IMR-90 (cell line): Measurements from ENCODE around the gene MSH3. TPM values are rescaled to one million over a fixed set of nuclear protein-coding genes. Genes with fewer than 3 reads are reported as not detected.

Experiments used
- ATAC-seq: fragments of 200-7000 bp; cut with Tn5 transposase; 2 replicates; pipeline ENCODE4 v1.9.1; 2020; ENCODE audit warnings: low read depth, mild to moderate bottlenecking, moderate library complexity
- BruUV-seq: library from RNA; stranded (reverse); fragments of 400-500 nt; replicated peaks from 2 replicates; lab custom pipeline; 2021; lab: Mats Ljungman, UMichigan
- CTCF ChIA-PET: fragments of 300-600 bp; formaldehyde crosslinking; extraction: SDS; loops from one replicate; lab custom pipeline; 2021; ENCODE audit warnings: antibody characterized with exemption; lab: Yijun Ruan, JAX
- POLR2A ChIA-PET: fragments of 300-600 bp; sonication (Branson Sonifier 250); formaldehyde crosslinking; loops from one replicate; lab custom pipeline; 2022; ENCODE audit warnings: antibody characterized with exemption; ENCODE audit not compliant: unreplicated experiment; lab: Charles Lee
- DNase-seq: peaks from one replicate; pipeline ENCODE4 v3.0.0; 2013
- H2AFZ ChIP-seq: replicated peaks from 2 replicates; pipeline ENCODE3; 2013; ENCODE audit warnings: low read length, mild to moderate bottlenecking; ENCODE audit not compliant: poor library complexity
- H2AK5ac ChIP-seq: 2 replicates; pipeline ENCODE4 v1.6.1; 2013; ENCODE audit warnings: low read depth, low read length, inconsistent platforms
- H2AK9ac ChIP-seq: replicated peaks from 2 replicates; pipeline ENCODE3; 2013; ENCODE audit warnings: mild to moderate bottlenecking, low read depth, low read length, moderate library complexity; ENCODE audit not compliant: poor library complexity
- H2BK120ac ChIP-seq: 2 replicates; pipeline ENCODE4 v1.6.1; 2013; ENCODE audit warnings: low read depth, low read length, inconsistent platforms
- H2BK15ac ChIP-seq: 3 replicates; pipeline ENCODE4 v1.6.1; 2013; ENCODE audit warnings: low read depth, low read length, inconsistent platforms
- H2BK20ac ChIP-seq: 2 replicates; pipeline ENCODE4 v1.6.1; 2013; ENCODE audit warnings: low read depth, mild to moderate bottlenecking, inconsistent platforms, low read length, moderate library complexity
- H2BK5ac ChIP-seq: 2 replicates; pipeline ENCODE4 v1.6.1; 2013; ENCODE audit warnings: mild to moderate bottlenecking, low read depth, low read length, inconsistent platforms; ENCODE audit not compliant: poor library complexity, severe bottlenecking
- H3K14ac ChIP-seq: replicated peaks from 2 replicates; pipeline ENCODE4 v1.6.1; 2013; ENCODE audit warnings: low read depth, low read length, inconsistent platforms
- H3K18ac ChIP-seq: 2 replicates; pipeline ENCODE4 v1.6.1; 2013; ENCODE audit warnings: low read depth, low read length, control low read depth
- H3K23ac ChIP-seq: 2 replicates; pipeline ENCODE4 v1.6.1; 2013; ENCODE audit warnings: low read depth, low read length, inconsistent platforms
- H3K27ac ChIP-seq: 2 replicates; pipeline ENCODE4 v1.5.1; 2013; ENCODE audit warnings: mild to moderate bottlenecking, control low read depth, low read length; ENCODE audit not compliant: insufficient read depth
- H3K27me3 ChIP-seq: 2 replicates; pipeline ENCODE4 v1.6.1; 2013; ENCODE audit warnings: low read length; ENCODE audit not compliant: control insufficient read depth, insufficient read depth
- H3K36me3 ChIP-seq: 2 replicates; pipeline ENCODE4 v1.6.1; 2013; ENCODE audit warnings: low read length, mixed read lengths; ENCODE audit not compliant: control insufficient read depth, insufficient read depth
- H3K4ac ChIP-seq: 2 replicates; pipeline ENCODE4 v1.6.1; 2013; ENCODE audit warnings: low read depth, low read length, inconsistent platforms
- H3K4me1 ChIP-seq: 2 replicates; pipeline ENCODE4 v1.6.1; 2013; ENCODE audit warnings: low read length, mixed read lengths; ENCODE audit not compliant: control insufficient read depth, insufficient read depth
- H3K4me2 ChIP-seq: 2 replicates; pipeline ENCODE4 v1.6.1; 2013; ENCODE audit warnings: low read depth, mild to moderate bottlenecking, control low read depth, low read length, moderate library complexity
- H3K4me3 ChIP-seq: 2 replicates; pipeline ENCODE4 v1.5.1; 2013; ENCODE audit warnings: low read depth, mild to moderate bottlenecking, control low read depth, low read length, moderate library complexity; ENCODE audit not compliant: insufficient read depth
- H3K56ac ChIP-seq: 2 replicates; pipeline ENCODE4 v1.6.1; 2013; ENCODE audit warnings: low read length, inconsistent platforms; ENCODE audit not compliant: insufficient read depth; ENCODE audit errors: extremely low read depth
- H3K79me1 ChIP-seq, 2 experiments: 2 replicates each; pipeline ENCODE4 v1.6.1; 2013; ENCODE audit warnings: low read length in 2 of 2, inconsistent platforms in 1 of 2, low read depth in 1 of 2
- H3K9ac ChIP-seq: 2 replicates; pipeline ENCODE4 v1.6.1; 2013; ENCODE audit warnings: low read depth, low read length, control low read depth
- H3K9me1 ChIP-seq: 2 replicates; pipeline ENCODE4 v1.6.1; 2013; ENCODE audit warnings: low read length, inconsistent platforms; ENCODE audit not compliant: insufficient read depth
- H3K9me3 ChIP-seq: 2 replicates; pipeline ENCODE4 v1.6.1; 2013; ENCODE audit warnings: low read length; ENCODE audit not compliant: control insufficient read depth, insufficient read depth
- H4K20me1 ChIP-seq: 2 replicates; pipeline ENCODE4 v1.6.1; 2013; ENCODE audit warnings: low read length, inconsistent platforms; ENCODE audit not compliant: insufficient read depth
- H4K5ac ChIP-seq: 2 replicates; pipeline ENCODE4 v1.6.1; 2013; ENCODE audit warnings: mild to moderate bottlenecking, low read depth, low read length, control low read depth
- H4K8ac ChIP-seq, 2 experiments: 2 replicates each; pipeline ENCODE4 v1.6.1; 2013; ENCODE audit warnings: low read depth in 2 of 2, low read length in 2 of 2, control low read depth in 1 of 2, inconsistent platforms in 1 of 2
- H4K91ac ChIP-seq: 2 replicates; pipeline ENCODE4 v1.6.1; 2013; ENCODE audit warnings: low read depth, low read length, inconsistent platforms; ENCODE audit not compliant: insufficient read depth
- BHLHE40 ChIP-seq: fragments of 150-350 bp; IDR thresholded peaks from 2 replicates; pipeline ENCODE4 v1.6.1; 2016; ENCODE audit warnings: mild to moderate bottlenecking, low read depth, low read length
- CEBPB ChIP-seq: IDR thresholded peaks from 2 replicates; pipeline ENCODE4 v1.6.1; 2012; ENCODE audit warnings: low read depth, low read length, improper control_type of control experiment
- CHD1 ChIP-seq: IDR thresholded peaks from 2 replicates; pipeline ENCODE4 v1.6.1; 2012; ENCODE audit warnings: low read depth, low read length, improper control_type of control experiment
- FOS ChIP-seq: fragments of 150-350 bp; IDR thresholded peaks from 2 replicates; pipeline ENCODE4 v1.6.1; 2016; ENCODE audit warnings: low read depth, low read length
- MAFK ChIP-seq: IDR thresholded peaks from 2 replicates; pipeline ENCODE4 v1.6.1; 2012; ENCODE audit warnings: low read depth, low read length, improper control_type of control experiment
- MAZ ChIP-seq: IDR thresholded peaks from 2 replicates; pipeline ENCODE4 v1.6.1; 2012; ENCODE audit warnings: low read depth, mild to moderate bottlenecking, low read length, improper control_type of control experiment, moderate library complexity, borderline replicate concordance
- MXI1 ChIP-seq: IDR thresholded peaks from 2 replicates; pipeline ENCODE4 v1.6.1; 2012; ENCODE audit warnings: low read depth, mild to moderate bottlenecking, low read length, moderate library complexity, borderline replicate concordance
- NFE2L2 ChIP-seq: fragments of 150-350 bp; IDR thresholded peaks from 2 replicates; pipeline ENCODE4 v1.6.1; 2016; ENCODE audit warnings: low read depth, mild to moderate bottlenecking, low read length
- POLR2A ChIP-seq: IDR thresholded peaks from 2 replicates; pipeline ENCODE4 v1.6.1; 2012; ENCODE audit warnings: mild to moderate bottlenecking, low read depth, low read length
- RAD21 ChIP-seq: IDR thresholded peaks from 2 replicates; pipeline ENCODE4 v1.6.1; 2012; ENCODE audit warnings: low read length, improper control_type of control experiment
- RCOR1 ChIP-seq: IDR thresholded peaks from 2 replicates; pipeline ENCODE4 v1.6.1; 2012; ENCODE audit warnings: mild to moderate bottlenecking, low read length, improper control_type of control experiment; ENCODE audit not compliant: insufficient replicate concordance
- RFX5 ChIP-seq: IDR thresholded peaks from 2 replicates; pipeline ENCODE4 v1.8.0; 2012; ENCODE audit warnings: low read depth, mild to moderate bottlenecking, low read length, moderate library complexity
- SMC3 ChIP-seq: fragments of 150-350 bp; IDR thresholded peaks from 2 replicates; pipeline ENCODE4 v1.6.1; 2016; ENCODE audit warnings: low read depth, mild to moderate bottlenecking, antibody characterized with exemption, low read length, moderate library complexity
- WGBS, 2 experiments: methylation state at CpG; one replicate each; pipeline versions ENCODE4 v1.1.5 to v1.1.7; 2013; ENCODE audit warnings: missing lambda C conversion rate in 2 of 2; ENCODE audit not compliant: insufficient read length in 1 of 2; ENCODE audit errors: extremely low coverage in 2 of 2; 5-methylcytosine and 5-hydroxymethylcytosine counted together
- dilution Hi-C: fragments of 300-500 bp; cut with HindIII; formaldehyde crosslinking; loops from one replicate; pipeline ENCODE4 v1.14.3; 2018; ENCODE audit warnings: low sequenced_read_pairs; ENCODE audit not compliant: unreplicated experiment
- in situ Hi-C: fragments of 300-500 bp; cut with MboI; formaldehyde crosslinking; loops from 3 replicates; pipeline ENCODE4 v1.14.3; 2019; ENCODE audit warnings: low sequenced_read_pairs, inconsistent platforms, mixed read lengths
- intact Hi-C: fragments of 100-400 bp; cut with micrococcal nuclease; formaldehyde crosslinking; loops from 2 replicates; pipeline ENCODE4 v1.10.0; 2022
- polyA plus RNA-seq, 3 experiments: library from polyadenylated mRNA; depleted of rRNA; stranded (reverse); fragments of >200 nt; gene quantifications; 2 replicates each; pipeline ENCODE4 v1.2.3, GENCODE V29; 2012; ENCODE audit warnings: low replicate concordance in 1 of 3
- total RNA-seq: library from RNA; depleted of rRNA; stranded (reverse); fragments of >200 nt; gene quantifications from 2 replicates; pipeline ENCODE4 v1.2.3, GENCODE V29; 2012
- TF ChIP-seq, protein P1 (sequence below): fragments of 150-350 bp; IDR thresholded peaks from 2 replicates; pipeline ENCODE4 v1.6.1; 2016; ENCODE audit warnings: low read depth, mild to moderate bottlenecking, low read length, moderate library complexity, borderline replicate concordance
- TF ChIP-seq, protein P2 (sequence below): fragments of 150-350 bp; IDR thresholded peaks from 2 replicates; pipeline ENCODE4 v1.6.1; 2017; ENCODE audit warnings: mild to moderate bottlenecking, antibody characterized with exemption, low read length, low read depth
- TF ChIP-seq, protein P3 (sequence below): conservative IDR thresholded peaks from 2 replicates; pipeline ENCODE4 v1.5.1; 2012; ENCODE audit warnings: mild to moderate bottlenecking, low read depth, low read length, improper control_type of control experiment

MSH3 gene
- total and polyA plus RNA-seq, 2 of the 4 experiments (the other 2 are of a cell fraction): 4.6 to 13.3 TPM

DNA sequence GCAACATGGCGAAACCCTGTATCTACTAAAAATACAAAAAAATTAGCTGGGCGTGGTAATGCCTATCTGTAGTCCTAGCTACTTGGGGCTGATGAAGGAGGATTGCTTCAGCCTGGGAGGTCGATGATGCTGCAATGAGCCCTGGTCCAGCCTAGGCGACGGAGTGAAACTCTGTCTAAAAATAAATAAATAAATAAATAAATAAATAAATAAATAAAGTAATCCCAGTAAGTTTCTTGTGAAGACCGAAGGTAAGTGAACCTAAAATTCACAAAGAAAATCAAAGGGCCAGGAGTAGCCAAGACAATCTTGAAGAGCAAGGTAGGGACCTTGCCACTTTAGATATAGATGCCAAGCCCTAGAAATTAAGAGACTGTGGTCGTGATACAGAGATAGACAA, 68.5 kb downstream of the MSH3 start:
- Histone ChIP-seq H2BK5ac (no peak overlapping the region), H3K4me3 (no peak overlapping the region), H3K9ac (no peak overlapping the region), H2BK20ac (no peak overlapping the region), H3K9me1 (no peaks in the 10 kb centered on the region), H4K5ac (no peak overlapping the region), H3K23ac (no peak overlapping the region), H2AFZ (no peak overlapping the region), H3K56ac (no peak overlapping the region), H3K4me1 (no peaks in the 10 kb centered on the region), H4K8ac (no peak overlapping the region), H3K14ac (no peak overlapping the region), H3K27ac (no peak overlapping the region), H3K36me3 (peaks cover 8% of the 10 kb centered on the region; the same call in 1 of the 2 replicates), H3K4me2 (no peak overlapping the region), H4K91ac (no peak overlapping the region), H2BK15ac (no peak overlapping the region), H3K27me3 (no peaks in the 10 kb centered on the region), H3K18ac (no peak overlapping the region), H2AK9ac (no peak overlapping the region), H3K79me1 (peaks cover 0 to 3% of the 10 kb centered on the region in 2 experiments; a peak in 1 of 4 replicates), H3K9me3 (peaks cover 2% of the 10 kb centered on the region), H4K20me1 (no peaks in the 10 kb centered on the region), H3K4ac (no peak overlapping the region), H2BK120ac (no peak overlapping the region), H2AK5ac (no peak overlapping the region)
- CTCF ChIA-PET: no interaction called here
- BruUV-seq: no TSS peak
- in situ Hi-C loops (no loop called here), intact Hi-C loops (no loop called here), dilution Hi-C loops (no loop called here)
- TF ChIP-seq RCOR1: no peak
- no peak for TF ChIP-seq CHD1
- TF ChIP-seq, protein P1, sequence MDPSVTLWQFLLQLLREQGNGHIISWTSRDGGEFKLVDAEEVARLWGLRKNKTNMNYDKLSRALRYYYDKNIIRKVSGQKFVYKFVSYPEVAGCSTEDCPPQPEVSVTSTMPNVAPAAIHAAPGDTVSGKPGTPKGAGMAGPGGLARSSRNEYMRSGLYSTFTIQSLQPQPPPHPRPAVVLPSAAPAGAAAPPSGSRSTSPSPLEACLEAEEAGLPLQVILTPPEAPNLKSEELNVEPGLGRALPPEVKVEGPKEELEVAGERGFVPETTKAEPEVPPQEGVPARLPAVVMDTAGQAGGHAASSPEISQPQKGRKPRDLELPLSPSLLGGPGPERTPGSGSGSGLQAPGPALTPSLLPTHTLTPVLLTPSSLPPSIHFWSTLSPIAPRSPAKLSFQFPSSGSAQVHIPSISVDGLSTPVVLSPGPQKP: no peak
- no peak for TF ChIP-seq NFE2L2
- no peak for TF ChIP-seq MAZ
- TF ChIP-seq MXI1: no peak
- TF ChIP-seq FOS: no peak
- TF ChIP-seq RFX5: no peak
- TF ChIP-seq, protein P2, sequence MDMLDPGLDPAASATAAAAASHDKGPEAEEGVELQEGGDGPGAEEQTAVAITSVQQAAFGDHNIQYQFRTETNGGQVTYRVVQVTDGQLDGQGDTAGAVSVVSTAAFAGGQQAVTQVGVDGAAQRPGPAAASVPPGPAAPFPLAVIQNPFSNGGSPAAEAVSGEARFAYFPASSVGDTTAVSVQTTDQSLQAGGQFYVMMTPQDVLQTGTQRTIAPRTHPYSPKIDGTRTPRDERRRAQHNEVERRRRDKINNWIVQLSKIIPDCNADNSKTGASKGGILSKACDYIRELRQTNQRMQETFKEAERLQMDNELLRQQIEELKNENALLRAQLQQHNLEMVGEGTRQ: no peak
- TF ChIP-seq MAFK: no peak
- TF ChIP-seq, protein P3, sequence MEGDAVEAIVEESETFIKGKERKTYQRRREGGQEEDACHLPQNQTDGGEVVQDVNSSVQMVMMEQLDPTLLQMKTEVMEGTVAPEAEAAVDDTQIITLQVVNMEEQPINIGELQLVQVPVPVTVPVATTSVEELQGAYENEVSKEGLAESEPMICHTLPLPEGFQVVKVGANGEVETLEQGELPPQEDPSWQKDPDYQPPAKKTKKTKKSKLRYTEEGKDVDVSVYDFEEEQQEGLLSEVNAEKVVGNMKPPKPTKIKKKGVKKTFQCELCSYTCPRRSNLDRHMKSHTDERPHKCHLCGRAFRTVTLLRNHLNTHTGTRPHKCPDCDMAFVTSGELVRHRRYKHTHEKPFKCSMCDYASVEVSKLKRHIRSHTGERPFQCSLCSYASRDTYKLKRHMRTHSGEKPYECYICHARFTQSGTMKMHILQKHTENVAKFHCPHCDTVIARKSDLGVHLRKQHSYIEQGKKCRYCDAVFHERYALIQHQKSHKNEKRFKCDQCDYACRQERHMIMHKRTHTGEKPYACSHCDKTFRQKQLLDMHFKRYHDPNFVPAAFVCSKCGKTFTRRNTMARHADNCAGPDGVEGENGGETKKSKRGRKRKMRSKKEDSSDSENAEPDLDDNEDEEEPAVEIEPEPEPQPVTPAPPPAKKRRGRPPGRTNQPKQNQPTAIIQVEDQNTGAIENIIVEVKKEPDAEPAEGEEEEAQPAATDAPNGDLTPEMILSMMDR: no peak
- TF ChIP-seq SMC3: no peak
- no peak for TF ChIP-seq CEBPB
- TF ChIP-seq POLR2A: no peak
- no peak for TF ChIP-seq RAD21
- no peak for TF ChIP-seq BHLHE40
- POLR2A ChIA-PET: no interaction called here
- no peak for DNase-seq
- 100% methylated on average over 1 of the region's 7 CpGs; no CpG with 5 or more reads in 1 of the 2 experiments for WGBS, 2 experiments
- ATAC-seq: no peak
